Activated B cell treated with CpG ODN at 0.5 μM for 24 hours (primary cell): Measurements from ENCODE around the gene PDE1A. TPM values are rescaled to one million over a fixed set of nuclear protein-coding genes. Genes with fewer than 3 reads are reported as not detected.

Source experiments
- ATAC-seq: fragments of 200-7000 bp; cut with Tn5 transposase; one replicate; pipeline ENCODE4 v1.10.0; 2021; ENCODE audit warnings: low read depth, mild to moderate bottlenecking, moderate library complexity
- CTCF ChIA-PET: fragments of 350-600 bp; sonication (Branson Sonifier 250); formaldehyde crosslinking; loops from one replicate; lab custom pipeline; 2021; ENCODE audit warnings: antibody characterized with exemption; lab: Charles Lee
- POLR2A ChIA-PET: fragments of 350-600 bp; sonication (Branson Sonifier 250); formaldehyde crosslinking; loops from one replicate; lab custom pipeline; 2021; ENCODE audit warnings: antibody characterized with exemption; lab: Charles Lee
- DNase-seq: peaks from one replicate; pipeline ENCODE4 v3.0.0; 2022
- H3K27ac Mint-ChIP-seq: one replicate; pipeline ENCODE4 v1.8.0; 2020; ENCODE audit warnings: mixed read lengths
- H3K27me3 Mint-ChIP-seq: one replicate; pipeline ENCODE4 v1.8.0; 2021; ENCODE audit warnings: mixed read lengths
- H3K36me3 Mint-ChIP-seq: one replicate; pipeline ENCODE4 v1.8.0; 2021; ENCODE audit warnings: low read depth, mixed read lengths
- H3K4me1 Mint-ChIP-seq: one replicate; pipeline ENCODE4 v1.8.0; 2021; ENCODE audit warnings: mixed read lengths
- H3K4me3 Mint-ChIP-seq: one replicate; pipeline ENCODE4 v1.8.0; 2020; ENCODE audit warnings: mild to moderate bottlenecking, mixed read lengths
- H3K9me3 Mint-ChIP-seq: one replicate; pipeline ENCODE4 v1.8.0; 2020; ENCODE audit warnings: mixed read lengths
- CTCF ChIP-seq: fragments of 200-600 bp; IDR thresholded peaks from one replicate; pipeline ENCODE4 v1.8.0; 2022; ENCODE audit warnings: antibody characterized with exemption, mild to moderate bottlenecking
- intact Hi-C: fragments of 100-400 bp; cut with micrococcal nuclease; formaldehyde crosslinking; loops from one replicate; pipeline ENCODE4 v1.15.1; 2024
- total RNA-seq: library from RNA; stranded (reverse); gene quantifications from 2 replicates; pipeline ENCODE4 v1.2.3, GENCODE V29; 2022

Gene PDE1A
- total RNA-seq, 1 donor from 2014 or later = not detected

DNA sequence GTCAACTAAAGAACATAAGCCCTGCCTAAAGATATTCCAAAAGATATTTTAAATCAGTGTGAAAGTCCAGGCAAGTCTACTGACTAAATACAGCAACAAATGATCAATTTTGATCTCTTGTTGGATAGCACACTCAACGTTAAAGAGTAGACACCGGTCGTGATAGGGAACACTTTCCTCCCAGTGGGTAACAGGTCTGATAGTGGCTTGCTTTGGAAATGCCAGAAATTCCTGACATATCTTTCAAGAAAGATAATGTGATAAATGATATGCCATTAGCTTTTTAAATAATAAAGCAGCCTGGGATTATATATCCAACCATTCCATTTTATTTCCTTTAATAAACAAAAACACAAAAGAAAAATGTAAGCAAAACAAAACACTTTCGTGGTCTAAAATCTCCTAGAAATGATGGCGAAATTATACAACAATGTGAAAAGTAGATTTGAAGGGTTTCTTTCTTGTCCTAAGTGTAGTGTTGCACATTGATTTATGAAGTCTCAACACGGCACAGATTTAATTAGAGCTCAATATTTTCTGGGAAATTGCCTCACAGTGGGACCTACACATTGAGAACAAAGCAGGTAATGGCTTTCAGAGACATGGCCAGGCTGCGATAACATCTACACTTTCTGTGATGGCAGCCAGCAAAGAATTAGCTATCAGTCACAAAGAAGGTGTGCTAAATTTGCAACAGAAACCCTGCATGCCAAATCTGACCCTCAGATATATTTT is 282.6 kb downstream of the PDE1A start:
- Mint-ChIP-seq H3K27me3 (no peaks in the 10 kb centered on the region), H3K9me3 (no peaks in the 10 kb centered on the region), H3K4me1 (no peaks in the 10 kb centered on the region), H3K4me3 (no peak overlapping the region), H3K36me3 (no peaks in the 10 kb centered on the region), H3K27ac (no peak overlapping the region)
- intact Hi-C loops = no loop called here
- TF ChIP-seq CTCF = no peak
- ChIA-PET CTCF (no interaction called here), POLR2A (no interaction called here)
- ATAC-seq (no peak), DNase-seq (no peak)

GRCh38 chr2:182142062-182142461 is 284.8 kb downstream of the PDE1A start:
- ATAC-seq (no peak), DNase-seq (no peak)
- no peak for TF ChIP-seq CTCF
- Mint-ChIP-seq H3K4me1 (no peaks in the 10 kb centered on the region), H3K9me3 (no peaks in the 10 kb centered on the region), H3K4me3 (no peak overlapping the region), H3K36me3 (no peaks in the 10 kb centered on the region), H3K27me3 (peaks cover 3% of the 10 kb centered on the region), H3K27ac (no peak overlapping the region)
- ChIA-PET POLR2A (no interaction called here), CTCF (no interaction called here)
- intact Hi-C loops = no loop called here

- ChIA-PET CTCF (no interaction called here), POLR2A (no interaction called here)
- H3K27ac Mint-ChIP-seq = no peak overlapping the region
- intact Hi-C loops = no loop called here
- TF ChIP-seq CTCF = no peak
- ATAC-seq = no peak
- H3K4me3 Mint-ChIP-seq = no peak overlapping the region
- H3K27me3 Mint-ChIP-seq = peaks cover 3% of the 10 kb centered on the region
- H3K36me3 Mint-ChIP-seq = no peaks in the 10 kb centered on the region
- no peaks in the 10 kb centered on the region for H3K9me3 Mint-ChIP-seq
- H3K4me1 Mint-ChIP-seq = no peaks in the 10 kb centered on the region
- no peak for DNase-seq
Observed at GRCh38 chr2:182134201-182134600, 292.6 kb downstream of the PDE1A start.

GRCh38 chr2:182133195-182133891 is 293.5 kb downstream of the PDE1A start:
- H3K27me3 Mint-ChIP-seq = peaks cover 4% of the 10 kb centered on the region
- intact Hi-C loops = no loop called here
- POLR2A ChIA-PET = no interaction called here
- TF ChIP-seq CTCF = no peak
- no peak for ATAC-seq
- no peak for DNase-seq
- no peak overlapping the region for H3K27ac Mint-ChIP-seq
- H3K36me3 Mint-ChIP-seq = no peaks in the 10 kb centered on the region
- H3K4me3 Mint-ChIP-seq = no peak overlapping the region
- H3K4me1 Mint-ChIP-seq = no peaks in the 10 kb centered on the region
- CTCF ChIA-PET = no interaction called here
- no peaks in the 10 kb centered on the region for H3K9me3 Mint-ChIP-seq

- Mint-ChIP-seq H3K36me3 (no peaks in the 10 kb centered on the region), H3K4me1 (no peaks in the 10 kb centered on the region), H3K9me3 (no peaks in the 10 kb centered on the region), H3K27ac (no peak overlapping the region), H3K27me3 (peaks cover 3% of the 10 kb centered on the region), H3K4me3 (no peak overlapping the region)
- DNase-seq (no peak), ATAC-seq (no peak)
- ChIA-PET CTCF (no interaction called here), POLR2A (no interaction called here)
- TF ChIP-seq CTCF = no peak
- intact Hi-C loops = no loop called here
Observed at GRCh38 chr2:182132605-182133004, 294.2 kb downstream of the PDE1A start.
